ENCODE measurements around the gene SSBP3.

DNA sequence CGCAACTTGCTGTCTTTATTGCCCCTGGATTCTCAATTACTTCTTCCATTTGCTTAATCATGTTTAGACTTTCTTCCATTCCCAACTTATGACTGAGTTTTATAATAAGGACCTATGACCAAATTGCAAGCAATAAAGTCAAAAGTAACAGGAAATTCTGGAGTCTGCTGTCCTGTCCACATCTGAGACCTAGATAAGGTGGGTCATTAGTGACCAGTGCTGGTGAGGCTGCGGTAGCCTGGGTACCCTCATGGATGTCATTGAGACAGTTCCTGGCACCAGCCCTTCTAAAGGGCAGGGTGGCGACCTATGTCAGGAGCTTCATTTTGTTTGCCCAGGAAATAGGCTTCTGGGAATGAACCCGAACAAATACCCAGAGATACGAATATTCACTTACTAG is 30.6 kb upstream of the SSBP3 start:
- TF ChIP-seq, protein P1, sequence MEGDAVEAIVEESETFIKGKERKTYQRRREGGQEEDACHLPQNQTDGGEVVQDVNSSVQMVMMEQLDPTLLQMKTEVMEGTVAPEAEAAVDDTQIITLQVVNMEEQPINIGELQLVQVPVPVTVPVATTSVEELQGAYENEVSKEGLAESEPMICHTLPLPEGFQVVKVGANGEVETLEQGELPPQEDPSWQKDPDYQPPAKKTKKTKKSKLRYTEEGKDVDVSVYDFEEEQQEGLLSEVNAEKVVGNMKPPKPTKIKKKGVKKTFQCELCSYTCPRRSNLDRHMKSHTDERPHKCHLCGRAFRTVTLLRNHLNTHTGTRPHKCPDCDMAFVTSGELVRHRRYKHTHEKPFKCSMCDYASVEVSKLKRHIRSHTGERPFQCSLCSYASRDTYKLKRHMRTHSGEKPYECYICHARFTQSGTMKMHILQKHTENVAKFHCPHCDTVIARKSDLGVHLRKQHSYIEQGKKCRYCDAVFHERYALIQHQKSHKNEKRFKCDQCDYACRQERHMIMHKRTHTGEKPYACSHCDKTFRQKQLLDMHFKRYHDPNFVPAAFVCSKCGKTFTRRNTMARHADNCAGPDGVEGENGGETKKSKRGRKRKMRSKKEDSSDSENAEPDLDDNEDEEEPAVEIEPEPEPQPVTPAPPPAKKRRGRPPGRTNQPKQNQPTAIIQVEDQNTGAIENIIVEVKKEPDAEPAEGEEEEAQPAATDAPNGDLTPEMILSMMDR (conservative IDR thresholded peaks at IDR 0.05) = no peak
- no peak for TF ChIP-seq EZH2 (IDR thresholded peaks at IDR 0.05; ENCODE audit: low read depth)
